ENCODE data around the gene HCN3.

GRCh38 chr1:155301342-155301841, 24.1 kb downstream of the HCN3 start, which contains the start of gene PKLR:
- TF ChIP-seq CTCF (IDR thresholded peaks at IDR 0.05; ENCODE audit: insufficient read depth, low read length) (no peak), GABPA (IDR thresholded peaks at IDR 0.05; ENCODE audit: low read depth) (no peak), POLR2AphosphoS5 (IDR thresholded peaks at IDR 0.05; ENCODE audit: low read depth) (no peak)
